Vagina (tissue), 2 donors: Measurements from ENCODE around the gene SAMD3.

Experiments used
- CTCF ChIP-seq, 3 experiments: fragments of 450-650 bp in 2 of 3; fragments of 200-600 bp in 1 of 3; sonication (generic) in 1 of 3; IDR thresholded peaks; one replicate each; pipeline ENCODE4 v1.5.1; 2017 to 2019; ENCODE audit warnings: antibody characterized with exemption in 3 of 3, mild to moderate bottlenecking in 2 of 3, moderate library complexity in 2 of 3
- POLR2A ChIP-seq, 2 donors: fragments of 450-650 bp; IDR thresholded peaks; one replicate each; pipeline ENCODE4 v1.6.1; 2017; ENCODE audit warnings: antibody characterized with exemption in 2 of 2, mild to moderate bottlenecking in 2 of 2, moderate library complexity in 2 of 2

- no peak for TF ChIP-seq CTCF (IDR thresholded peaks at IDR 0.05)
- TF ChIP-seq POLR2A (IDR thresholded peaks at IDR 0.05) = no peak
Measured at GRCh38 chr6:130182466-130182865, 40.3 kb downstream of the SAMD3 start.
